ENCODE results near the gene ENDOV.

The ENDOV gene

GRCh38 chr17:80414803-80415625, at the start of gene ENDOV:
Gene ENDOV (plus strand): TSS chr17:80415167. CDS start chr17:80415195, 28 bp downstream.
- peak; percentile 83 to 90 for DNase-seq (ENCODE audit: low read depth in 2 of 2)

- DNase-seq (ENCODE audit: low read depth in 2 of 2) = no peak
Observed at GRCh38 chr17:80365983-80366382, 49.0 kb upstream of the ENDOV start.

- DNase-seq (ENCODE audit: low read depth in 2 of 2) = no peak
Observed at GRCh38 chr17:80367503-80367902, 47.5 kb upstream of the ENDOV start.

GRCh38 chr17:80371196-80371595, 43.8 kb upstream of the ENDOV start:
- no peak for DNase-seq (ENCODE audit: low read depth in 2 of 2)

- no peak for DNase-seq (ENCODE audit: low read depth in 2 of 2)
Observed at GRCh38 chr17:80372456-80372855, 42.5 kb upstream of the ENDOV start.

- DNase-seq (ENCODE audit: low read depth in 2 of 2) = no peak
Observed at GRCh38 chr17:80372922-80373570, 41.9 kb upstream of the ENDOV start.

GRCh38 chr17:80374039-80374731, 40.8 kb upstream of the ENDOV start:
- DNase-seq (ENCODE audit: low read depth in 2 of 2) = no peak

GRCh38 chr17:80374732-80375585, 40.0 kb upstream of the ENDOV start:
- no peak for DNase-seq (ENCODE audit: low read depth in 2 of 2)

- DNase-seq (ENCODE audit: low read depth in 2 of 2) = no peak
Observed at GRCh38 chr17:80376531-80376930, 38.4 kb upstream of the ENDOV start.

- no peak for DNase-seq (ENCODE audit: low read depth in 2 of 2)
Observed at GRCh38 chr17:80377798-80378197, 37.2 kb upstream of the ENDOV start.

GRCh38 chr17:80379348-80379747, 35.6 kb upstream of the ENDOV start:
- no peak for DNase-seq (ENCODE audit: low read depth in 2 of 2)

GRCh38 chr17:80380068-80380467, 34.9 kb upstream of the ENDOV start:
- DNase-seq (ENCODE audit: low read depth in 2 of 2) = no peak

- no peak for DNase-seq (ENCODE audit: low read depth in 2 of 2)
Observed at GRCh38 chr17:80380555-80381002, 34.4 kb upstream of the ENDOV start.

- DNase-seq (ENCODE audit: low read depth in 2 of 2) = no peak
Observed at GRCh38 chr17:80381416-80381923, 33.5 kb upstream of the ENDOV start.

- no peak for DNase-seq (ENCODE audit: low read depth in 2 of 2)
Observed at GRCh38 chr17:80382446-80382845, 32.5 kb upstream of the ENDOV start.

- no peak for DNase-seq (ENCODE audit: low read depth in 2 of 2)
Observed at GRCh38 chr17:80382956-80383355, 32.0 kb upstream of the ENDOV start.

- no peak for DNase-seq (ENCODE audit: low read depth in 2 of 2)
Observed at GRCh38 chr17:80384078-80384960, 30.6 kb upstream of the ENDOV start.

- DNase-seq (ENCODE audit: low read depth in 2 of 2) = no peak
Observed at GRCh38 chr17:80385046-80385445, 29.9 kb upstream of the ENDOV start.

GRCh38 chr17:80386341-80386740, 28.6 kb upstream of the ENDOV start:
- DNase-seq (ENCODE audit: low read depth in 2 of 2) = no peak

GRCh38 chr17:80387071-80387470, 27.9 kb upstream of the ENDOV start:
- DNase-seq (ENCODE audit: low read depth in 2 of 2) = no peak
